GM12874 (cell line): ENCODE measurements around the gene FAM171A1.

ENCODE experiments used
- TF ChIP-seq, protein P1 (sequence below): IDR thresholded peaks from 2 replicates; pipeline ENCODE4 v1.5.1; 2011; ENCODE audit warnings: low read depth, mild to moderate bottlenecking, control low read depth, low read length, moderate library complexity; ENCODE audit not compliant: insufficient read depth

The FAM171A1 gene

DNA sequence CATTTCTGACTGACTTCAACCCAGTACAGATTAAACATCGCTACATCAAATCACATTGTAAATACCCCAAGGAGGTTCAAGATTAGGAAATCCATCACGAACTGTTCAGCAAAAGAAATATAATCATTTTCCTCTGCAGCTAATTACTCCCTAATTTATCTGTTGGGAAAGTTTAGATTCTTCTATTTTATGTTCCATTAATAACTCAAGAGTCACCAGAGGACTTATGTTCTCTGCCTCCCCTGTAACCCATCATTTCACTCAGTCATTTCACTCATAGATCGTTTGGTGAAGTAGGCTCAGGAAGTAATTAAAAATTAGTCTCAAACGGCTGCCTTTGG lies 45.2 kb downstream of the FAM171A1 start:
- TF ChIP-seq, protein P1, sequence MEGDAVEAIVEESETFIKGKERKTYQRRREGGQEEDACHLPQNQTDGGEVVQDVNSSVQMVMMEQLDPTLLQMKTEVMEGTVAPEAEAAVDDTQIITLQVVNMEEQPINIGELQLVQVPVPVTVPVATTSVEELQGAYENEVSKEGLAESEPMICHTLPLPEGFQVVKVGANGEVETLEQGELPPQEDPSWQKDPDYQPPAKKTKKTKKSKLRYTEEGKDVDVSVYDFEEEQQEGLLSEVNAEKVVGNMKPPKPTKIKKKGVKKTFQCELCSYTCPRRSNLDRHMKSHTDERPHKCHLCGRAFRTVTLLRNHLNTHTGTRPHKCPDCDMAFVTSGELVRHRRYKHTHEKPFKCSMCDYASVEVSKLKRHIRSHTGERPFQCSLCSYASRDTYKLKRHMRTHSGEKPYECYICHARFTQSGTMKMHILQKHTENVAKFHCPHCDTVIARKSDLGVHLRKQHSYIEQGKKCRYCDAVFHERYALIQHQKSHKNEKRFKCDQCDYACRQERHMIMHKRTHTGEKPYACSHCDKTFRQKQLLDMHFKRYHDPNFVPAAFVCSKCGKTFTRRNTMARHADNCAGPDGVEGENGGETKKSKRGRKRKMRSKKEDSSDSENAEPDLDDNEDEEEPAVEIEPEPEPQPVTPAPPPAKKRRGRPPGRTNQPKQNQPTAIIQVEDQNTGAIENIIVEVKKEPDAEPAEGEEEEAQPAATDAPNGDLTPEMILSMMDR: no peak

DNA sequence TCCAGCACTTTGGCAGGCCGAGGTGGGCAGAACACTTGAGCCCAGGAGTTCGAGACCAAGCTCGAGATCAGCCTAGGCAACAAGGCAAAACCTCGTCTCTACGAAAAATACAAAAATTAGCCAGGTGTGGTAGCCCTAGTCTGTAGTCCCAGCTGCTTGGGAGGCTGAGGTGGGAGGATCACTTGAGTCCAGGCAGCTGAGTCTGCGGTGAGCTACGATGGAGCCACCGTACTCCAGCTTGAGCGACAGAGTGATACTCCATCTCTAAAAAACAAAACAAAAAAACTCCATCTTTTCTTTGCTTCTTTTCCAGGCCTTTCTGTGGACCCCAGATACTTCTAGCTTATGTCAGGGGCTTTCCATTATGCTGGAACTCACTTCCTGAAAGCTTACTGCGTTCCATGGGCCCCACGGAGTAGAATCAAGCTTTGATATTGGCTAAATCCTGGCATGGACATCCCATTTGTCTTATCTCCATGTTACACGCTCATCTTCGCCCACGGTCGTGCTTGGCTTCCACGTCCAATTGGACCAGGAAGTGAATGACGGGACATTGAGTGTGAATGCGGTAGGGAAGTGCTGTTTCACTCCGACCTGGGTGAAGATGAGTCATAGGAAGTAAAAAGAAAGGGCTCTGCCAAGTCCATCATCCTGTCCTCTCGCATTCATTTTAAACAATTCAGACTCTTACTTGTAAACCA lies 45.7 kb downstream of the FAM171A1 start:
- TF ChIP-seq, protein P1: no peak

DNA sequence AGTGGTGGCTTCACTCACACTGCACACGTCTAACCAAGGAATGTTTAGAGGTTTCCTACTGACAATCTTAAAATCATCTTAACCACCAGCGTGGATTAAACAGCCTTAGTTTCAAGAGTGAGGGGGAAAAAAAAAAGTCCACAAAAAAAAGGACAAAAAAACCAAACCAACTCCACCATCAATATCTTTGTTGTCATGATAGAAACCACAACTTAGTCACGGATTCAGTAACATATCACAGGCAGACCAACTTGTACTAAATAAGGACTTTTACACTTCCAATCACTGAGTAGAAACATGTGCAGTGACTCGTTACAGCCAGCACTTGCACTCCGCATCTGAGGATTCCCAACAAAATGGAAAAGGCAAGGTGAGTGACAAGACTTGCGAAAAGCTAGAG lies 46.5 kb downstream of the FAM171A1 start:
- TF ChIP-seq, protein P1: no peak

DNA sequence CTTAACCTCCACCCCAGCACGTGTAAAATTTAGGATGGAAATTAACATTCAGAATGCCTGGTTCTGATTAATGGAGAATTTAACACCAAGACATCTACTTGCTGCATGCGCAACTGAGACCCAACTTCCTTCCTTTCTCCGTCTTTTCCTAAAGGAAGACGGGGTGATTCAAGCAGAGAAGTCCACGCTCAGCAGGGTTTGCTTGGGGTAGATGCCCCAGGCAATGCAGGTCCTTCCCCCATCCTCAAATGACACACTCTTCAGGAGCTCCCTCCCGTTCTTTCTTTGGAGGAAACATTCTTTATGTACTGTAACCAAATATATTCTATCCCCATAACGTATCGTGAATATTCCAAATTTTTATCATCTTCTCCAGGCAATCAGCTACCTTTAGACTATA lies 47.0 kb downstream of the FAM171A1 start:
- TF ChIP-seq, protein P1: no peak

DNA sequence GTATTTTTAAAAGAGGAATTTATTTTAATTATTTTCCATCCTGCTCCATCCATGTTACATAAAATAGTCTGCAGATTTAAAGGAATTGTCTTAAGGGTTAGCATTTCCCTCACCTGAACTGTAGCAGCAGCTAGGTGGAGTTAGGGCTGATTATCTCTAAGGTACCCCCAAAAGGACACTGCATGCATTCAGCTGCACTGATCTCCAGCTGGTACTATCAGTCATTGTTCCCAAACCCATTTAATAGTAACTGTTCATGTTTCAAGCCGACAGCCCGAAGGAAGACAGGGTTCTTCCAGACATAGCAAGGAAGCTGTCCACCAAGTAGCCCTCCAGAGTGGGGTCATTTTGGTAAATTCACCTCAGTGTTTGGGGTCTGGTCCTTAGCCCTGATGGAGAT lies 48.7 kb downstream of the FAM171A1 start:
- TF ChIP-seq, protein P1: no peak

DNA sequence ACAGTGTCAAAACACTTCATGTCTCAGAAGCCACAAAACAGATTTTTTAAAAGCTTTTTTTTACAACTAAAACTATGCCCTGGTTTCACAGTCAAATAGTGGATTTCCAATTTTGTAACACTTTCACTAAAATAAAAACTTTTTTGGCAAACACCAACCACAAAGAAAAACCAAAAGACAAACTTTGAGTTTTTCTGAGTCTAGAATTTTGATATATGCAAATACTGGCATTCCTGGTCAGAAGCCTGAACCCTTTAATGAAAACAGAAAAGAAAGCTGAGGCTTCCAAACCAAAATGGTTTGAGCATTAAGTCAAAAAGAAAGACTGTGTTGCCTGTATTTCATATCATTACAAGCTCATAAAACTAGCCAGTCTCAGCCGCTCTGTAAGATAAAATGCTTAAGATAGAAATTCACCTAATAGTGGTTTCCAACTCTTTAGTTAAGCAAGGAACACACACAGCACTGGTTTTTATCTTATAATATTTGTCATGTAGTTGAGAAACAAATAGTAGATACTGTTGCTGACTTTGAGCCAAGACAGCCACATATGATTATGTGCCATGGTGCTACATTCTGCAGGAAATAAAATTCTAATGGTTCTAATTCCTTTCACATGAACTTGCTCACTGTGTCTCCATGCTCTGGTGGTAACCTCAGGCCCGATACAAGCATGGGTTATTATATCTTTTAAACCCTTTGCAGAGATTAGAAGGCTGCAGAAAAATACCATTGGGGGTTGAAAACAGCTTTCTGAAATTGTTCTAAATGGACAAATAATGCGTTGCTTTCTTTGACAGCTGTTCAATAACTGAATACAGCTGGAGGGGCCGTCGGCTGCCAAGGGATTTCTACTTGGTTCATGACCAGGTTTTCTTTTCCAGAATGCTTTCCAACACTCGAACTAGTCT lies 49.4 kb downstream of the FAM171A1 start:
- TF ChIP-seq, protein P1: no peak

DNA sequence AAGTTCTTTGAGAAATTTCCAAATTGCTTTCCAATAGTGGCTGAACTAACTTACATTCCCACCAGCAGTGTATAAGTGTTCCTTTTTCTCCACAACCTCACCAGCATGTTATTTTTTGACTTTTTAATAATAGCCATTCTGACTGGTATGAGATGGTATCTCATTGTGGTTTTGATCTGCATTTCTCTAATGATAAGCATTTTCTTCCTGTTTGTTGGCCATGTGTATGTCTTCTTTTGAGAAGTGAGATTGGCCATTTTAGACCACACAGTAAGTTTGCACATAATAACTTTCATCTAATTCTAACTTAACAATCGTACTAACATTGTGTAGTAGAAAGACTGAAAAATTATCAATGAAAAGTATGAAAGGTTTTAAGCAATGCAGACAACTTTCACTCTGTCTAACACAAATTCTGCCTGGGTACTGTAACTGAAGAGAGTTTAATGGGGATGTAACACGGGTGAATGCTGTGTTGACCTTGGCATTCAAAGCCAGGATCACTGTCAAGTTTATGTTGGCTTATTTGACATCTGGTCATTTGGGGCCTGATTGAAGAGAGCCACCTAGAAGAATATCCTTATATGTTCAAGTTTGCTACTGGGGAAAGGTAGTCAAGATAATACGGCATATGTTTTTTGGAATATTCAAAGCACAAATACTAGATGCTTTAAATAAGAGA lies 50.4 kb downstream of the FAM171A1 start:
- TF ChIP-seq, protein P1: no peak
